HEK293 (cell line): ENCODE results near the gene IL1RL2.

Experiments used
- CTCF ChIA-PET: fragments of 350-600 bp; formaldehyde crosslinking; extraction: SDS; loops from one replicate; lab custom pipeline; 2021; ENCODE audit warnings: antibody characterized with exemption; lab: Yijun Ruan, JAX
- POLR2A ChIA-PET: fragments of 300-600 bp; formaldehyde crosslinking; extraction: SDS; loops from one replicate; lab custom pipeline; 2020; ENCODE audit warnings: antibody characterized with exemption, inconsistent platforms; lab: Yijun Ruan, JAX
- H3K27ac ChIP-seq: fragments of 200-500 bp; sonication (Bioruptor generic); 2 replicates; pipeline ENCODE4 v1.5.1; 2014; ENCODE audit warnings: low read depth, low read length, control low read depth, inconsistent platforms; ENCODE audit errors: extremely low read depth
- H3K36me3 ChIP-seq, 2 experiments: fragments of 200-500 bp in 1 of 2; sonication (Bioruptor generic) in 1 of 2; 1 replicate in 1 of 2; 2 replicates in 1 of 2; pipeline ENCODE4 v1.5.1; 2014 to 2017; ENCODE audit warnings: inconsistent platforms in 2 of 2, low read length in 2 of 2; ENCODE audit not compliant: control insufficient read depth in 2 of 2, insufficient read depth in 1 of 2
- H3K4me1 ChIP-seq: fragments of 200-500 bp; sonication (Bioruptor generic); 2 replicates; pipeline ENCODE4 v1.5.1; 2014; ENCODE audit warnings: mild to moderate bottlenecking, low read length, inconsistent platforms; ENCODE audit not compliant: control insufficient read depth, insufficient read depth
- H3K4me3 ChIP-seq: 2 replicates; pipeline ENCODE4 v1.5.1; 2011; ENCODE audit warnings: low read depth, mild to moderate bottlenecking, control low read depth, low read length, moderate library complexity
- H3K9me3 ChIP-seq: fragments of 200-500 bp; sonication (Bioruptor generic); 2 replicates; pipeline ENCODE4 v1.5.1; 2014; ENCODE audit warnings: low read depth, low read length, inconsistent platforms; ENCODE audit not compliant: control insufficient read depth, insufficient read depth
- KLF7 ChIP-seq: fragments of 450-650 bp; formaldehyde crosslinking; IDR thresholded peaks from 2 replicates; pipeline ENCODE4 v1.5.1; 2016; ENCODE audit warnings: missing biosample characterization, missing genetic modification characterization, borderline replicate concordance
- OVOL3 ChIP-seq: fragments of 450-650 bp; formaldehyde crosslinking; IDR thresholded peaks from 2 replicates; pipeline ENCODE4 v1.5.1; 2016; ENCODE audit warnings: missing biosample characterization, missing genetic modification characterization
- SCRT2 ChIP-seq: fragments of 450-650 bp; formaldehyde crosslinking; IDR thresholded peaks from 2 replicates; pipeline ENCODE4 v1.5.1; 2016; ENCODE audit warnings: missing biosample characterization, missing genetic modification characterization
- SETDB1 ChIP-seq: IDR thresholded peaks from one replicate; pipeline ENCODE4 v1.6.1; 2017; ENCODE audit warnings: mild to moderate bottlenecking, low read length, moderate library complexity, mixed read lengths; ENCODE audit not compliant: insufficient read length
- ZNF114 ChIP-seq: fragments of 450-650 bp; formaldehyde crosslinking; IDR thresholded peaks from 2 replicates; pipeline ENCODE4 v1.5.0; 2017; ENCODE audit warnings: missing biosample characterization, missing genetic modification characterization
- ZNF157 ChIP-seq: fragments of 450-650 bp; formaldehyde crosslinking; IDR thresholded peaks from 2 replicates; pipeline ENCODE4 v1.5.1; 2016; ENCODE audit warnings: missing biosample characterization, missing genetic modification characterization
- ZNF175 ChIP-seq: fragments of 450-650 bp; formaldehyde crosslinking; IDR thresholded peaks from 2 replicates; pipeline ENCODE4 v1.5.1; 2016; ENCODE audit warnings: missing biosample characterization, missing genetic modification characterization
- ZNF211 ChIP-seq: fragments of 450-650 bp; formaldehyde crosslinking; IDR thresholded peaks from 2 replicates; pipeline ENCODE4 v1.5.1; 2016; ENCODE audit warnings: low read depth, missing biosample characterization, missing genetic modification characterization
- ZNF223 ChIP-seq: fragments of 450-650 bp; formaldehyde crosslinking; IDR thresholded peaks from 2 replicates; pipeline ENCODE4 v1.5.1; 2016; ENCODE audit warnings: missing biosample characterization, missing genetic modification characterization
- ZNF24 ChIP-seq: fragments of 450-650 bp; formaldehyde crosslinking; IDR thresholded peaks from 2 replicates; pipeline ENCODE4 v1.5.1; 2016; ENCODE audit warnings: missing biosample characterization, missing genetic modification characterization
- ZNF266 ChIP-seq: fragments of 450-650 bp; formaldehyde crosslinking; IDR thresholded peaks from 2 replicates; pipeline ENCODE4 v1.5.1; 2016; ENCODE audit warnings: missing biosample characterization, missing genetic modification characterization, low read depth
- ZNF366 ChIP-seq: fragments of 450-650 bp; formaldehyde crosslinking; conservative IDR thresholded peaks from 2 replicates; pipeline ENCODE4 v1.5.1; 2016; ENCODE audit warnings: missing biosample characterization, missing genetic modification characterization
- ZNF623 ChIP-seq: fragments of 450-650 bp; formaldehyde crosslinking; IDR thresholded peaks from 2 replicates; pipeline ENCODE4 v1.5.1; 2016; ENCODE audit warnings: missing biosample characterization, missing genetic modification characterization
- ZNF654 ChIP-seq: fragments of 450-650 bp; formaldehyde crosslinking; IDR thresholded peaks from 2 replicates; pipeline ENCODE4 v1.5.1; 2016; ENCODE audit warnings: low read depth, missing biosample characterization, missing genetic modification characterization
- TF ChIP-seq, protein P1 (sequence below): fragments of 450-650 bp; formaldehyde crosslinking; IDR thresholded peaks from 2 replicates; pipeline ENCODE4; 2016; ENCODE audit warnings: missing biosample characterization, missing genetic modification characterization
- TF ChIP-seq, protein P2 (sequence below): fragments of 450-650 bp; formaldehyde crosslinking; IDR thresholded peaks from 2 replicates; pipeline ENCODE4 v1.5.1; 2017; ENCODE audit warnings: missing biosample characterization, missing genetic modification characterization
- TF ChIP-seq, protein P3 (sequence below): fragments of 450-650 bp; formaldehyde crosslinking; IDR thresholded peaks from 2 replicates; pipeline ENCODE4 v1.5.1; 2017; ENCODE audit warnings: missing biosample characterization, missing genetic modification characterization
- TF ChIP-seq, protein P4 (sequence below): fragments of 450-650 bp; formaldehyde crosslinking; IDR thresholded peaks from 2 replicates; pipeline ENCODE4 v1.5.1; 2016; ENCODE audit warnings: missing biosample characterization, missing genetic modification characterization

The IL1RL2 gene

DNA sequence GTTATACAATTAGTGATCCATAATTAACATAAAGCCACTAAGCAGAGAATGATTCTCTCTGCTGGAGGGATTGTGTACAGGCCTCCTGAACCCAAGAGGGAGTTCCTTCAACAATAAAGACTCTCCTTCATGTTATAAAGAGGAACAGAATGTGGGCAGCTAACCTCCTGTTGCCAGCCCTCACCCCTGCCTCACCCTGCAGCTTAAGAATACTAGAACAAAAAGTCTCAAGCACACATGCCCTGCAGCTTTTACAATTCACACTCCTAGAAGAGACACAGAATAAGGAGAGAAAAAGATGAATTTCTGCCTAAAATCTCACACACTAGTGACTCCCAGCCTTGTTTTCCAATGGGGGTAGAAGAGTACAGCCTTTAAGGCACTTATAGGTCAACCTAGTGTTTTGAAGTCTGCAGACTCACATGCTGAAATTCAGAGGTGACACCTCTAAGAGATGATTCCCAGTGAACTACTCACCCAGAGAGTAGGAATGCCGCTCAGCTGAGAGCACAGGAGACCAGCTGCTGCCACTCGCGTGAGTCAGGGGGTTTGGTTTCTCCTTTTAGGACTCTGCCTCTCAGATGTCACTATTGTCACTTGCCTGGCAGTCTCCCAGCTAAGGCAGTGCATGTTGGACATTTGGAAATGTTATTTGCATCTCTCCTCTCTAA, 92.0 kb downstream of the IL1RL2 start:
- H3K9me3 ChIP-seq: no peaks in the 10 kb centered on the region
- no peaks in the 10 kb centered on the region for H3K4me1 ChIP-seq
- H3K4me3 ChIP-seq: no peak overlapping the region
- TF ChIP-seq ZNF623 (tag by site-specific recombination): no peak
- TF ChIP-seq, protein P1, sequence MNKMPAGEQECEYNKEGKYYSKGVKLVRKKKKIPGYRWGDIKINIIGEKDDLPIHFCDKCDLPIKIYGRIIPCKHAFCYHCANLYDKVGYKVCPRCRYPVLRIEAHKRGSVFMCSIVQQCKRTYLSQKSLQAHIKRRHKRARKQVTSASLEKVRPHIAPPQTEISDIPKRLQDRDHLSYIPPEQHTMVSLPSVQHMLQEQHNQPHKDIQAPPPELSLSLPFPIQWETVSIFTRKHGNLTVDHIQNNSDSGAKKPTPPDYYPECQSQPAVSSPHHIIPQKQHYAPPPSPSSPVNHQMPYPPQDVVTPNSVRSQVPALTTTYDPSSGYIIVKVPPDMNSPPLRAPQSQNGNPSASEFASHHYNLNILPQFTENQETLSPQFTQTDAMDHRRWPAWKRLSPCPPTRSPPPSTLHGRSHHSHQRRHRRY (tag by site-specific recombination): no peak
- no peak for TF ChIP-seq ZNF366
- TF ChIP-seq ZNF24 (tag by site-specific recombination): no peak
- TF ChIP-seq ZNF157 (tag by site-specific recombination): no peak
- TF ChIP-seq ZNF211 (tag by site-specific recombination): no peak
- no peak for TF ChIP-seq ZNF266 (tag by site-specific recombination)
- TF ChIP-seq, protein P2, sequence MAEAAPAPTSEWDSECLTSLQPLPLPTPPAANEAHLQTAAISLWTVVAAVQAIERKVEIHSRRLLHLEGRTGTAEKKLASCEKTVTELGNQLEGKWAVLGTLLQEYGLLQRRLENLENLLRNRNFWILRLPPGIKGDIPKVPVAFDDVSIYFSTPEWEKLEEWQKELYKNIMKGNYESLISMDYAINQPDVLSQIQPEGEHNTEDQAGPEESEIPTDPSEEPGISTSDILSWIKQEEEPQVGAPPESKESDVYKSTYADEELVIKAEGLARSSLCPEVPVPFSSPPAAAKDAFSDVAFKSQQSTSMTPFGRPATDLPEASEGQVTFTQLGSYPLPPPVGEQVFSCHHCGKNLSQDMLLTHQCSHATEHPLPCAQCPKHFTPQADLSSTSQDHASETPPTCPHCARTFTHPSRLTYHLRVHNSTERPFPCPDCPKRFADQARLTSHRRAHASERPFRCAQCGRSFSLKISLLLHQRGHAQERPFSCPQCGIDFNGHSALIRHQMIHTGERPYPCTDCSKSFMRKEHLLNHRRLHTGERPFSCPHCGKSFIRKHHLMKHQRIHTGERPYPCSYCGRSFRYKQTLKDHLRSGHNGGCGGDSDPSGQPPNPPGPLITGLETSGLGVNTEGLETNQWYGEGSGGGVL (tag by site-specific recombination): no peak
- TF ChIP-seq, protein P3, sequence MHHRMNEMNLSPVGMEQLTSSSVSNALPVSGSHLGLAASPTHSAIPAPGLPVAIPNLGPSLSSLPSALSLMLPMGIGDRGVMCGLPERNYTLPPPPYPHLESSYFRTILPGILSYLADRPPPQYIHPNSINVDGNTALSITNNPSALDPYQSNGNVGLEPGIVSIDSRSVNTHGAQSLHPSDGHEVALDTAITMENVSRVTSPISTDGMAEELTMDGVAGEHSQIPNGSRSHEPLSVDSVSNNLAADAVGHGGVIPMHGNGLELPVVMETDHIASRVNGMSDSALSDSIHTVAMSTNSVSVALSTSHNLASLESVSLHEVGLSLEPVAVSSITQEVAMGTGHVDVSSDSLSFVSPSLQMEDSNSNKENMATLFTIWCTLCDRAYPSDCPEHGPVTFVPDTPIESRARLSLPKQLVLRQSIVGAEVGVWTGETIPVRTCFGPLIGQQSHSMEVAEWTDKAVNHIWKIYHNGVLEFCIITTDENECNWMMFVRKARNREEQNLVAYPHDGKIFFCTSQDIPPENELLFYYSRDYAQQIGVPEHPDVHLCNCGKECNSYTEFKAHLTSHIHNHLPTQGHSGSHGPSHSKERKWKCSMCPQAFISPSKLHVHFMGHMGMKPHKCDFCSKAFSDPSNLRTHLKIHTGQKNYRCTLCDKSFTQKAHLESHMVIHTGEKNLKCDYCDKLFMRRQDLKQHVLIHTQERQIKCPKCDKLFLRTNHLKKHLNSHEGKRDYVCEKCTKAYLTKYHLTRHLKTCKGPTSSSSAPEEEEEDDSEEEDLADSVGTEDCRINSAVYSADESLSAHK (tag by site-specific recombination): no peak
- TF ChIP-seq ZNF223 (tag by site-specific recombination): no peak
- TF ChIP-seq ZNF114: no peak
- ChIA-PET CTCF (no interaction called here), POLR2A (no interaction called here)
- H3K36me3 ChIP-seq: no peaks in the 10 kb centered on the region
- no peak overlapping the region for H3K27ac ChIP-seq

DNA sequence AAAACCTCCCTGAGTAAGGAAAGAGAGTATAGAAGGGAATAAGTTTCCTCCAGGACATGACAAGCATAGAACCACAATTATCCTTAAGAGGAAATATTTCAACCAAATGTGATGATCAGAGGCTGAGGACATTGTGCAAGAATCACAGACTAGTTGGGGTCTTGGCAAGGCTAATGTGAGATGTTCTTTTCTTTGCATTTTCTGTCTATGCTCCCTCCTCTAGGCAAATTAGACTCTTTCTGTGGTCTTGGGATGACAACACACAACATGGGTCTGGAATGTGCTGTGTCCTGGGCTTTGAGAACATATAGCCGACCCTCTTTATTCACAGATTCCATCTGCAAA, 92.5 kb downstream of the IL1RL2 start:
- Histone ChIP-seq H3K36me3 (no peaks in the 10 kb centered on the region), H3K9me3 (no peaks in the 10 kb centered on the region), H3K4me1 (no peaks in the 10 kb centered on the region), H3K4me3 (no peak overlapping the region), H3K27ac (no peak overlapping the region)
- CTCF ChIA-PET: interaction anchor here (1.0 kb wide), 1 partner anchor 258 kb away, joined by 3 read pairs; no protein-coding TSS in a partner anchor
- TF ChIP-seq ZNF654 (tag by site-specific recombination) (no peak), OVOL3 (tag by site-specific recombination) (no peak), SCRT2 (tag by site-specific recombination) (no peak), ZNF175 (tag by site-specific recombination) (no peak), SETDB1 (no peak), KLF7 (tag by site-specific recombination) (no peak)
- TF ChIP-seq, protein P4, sequence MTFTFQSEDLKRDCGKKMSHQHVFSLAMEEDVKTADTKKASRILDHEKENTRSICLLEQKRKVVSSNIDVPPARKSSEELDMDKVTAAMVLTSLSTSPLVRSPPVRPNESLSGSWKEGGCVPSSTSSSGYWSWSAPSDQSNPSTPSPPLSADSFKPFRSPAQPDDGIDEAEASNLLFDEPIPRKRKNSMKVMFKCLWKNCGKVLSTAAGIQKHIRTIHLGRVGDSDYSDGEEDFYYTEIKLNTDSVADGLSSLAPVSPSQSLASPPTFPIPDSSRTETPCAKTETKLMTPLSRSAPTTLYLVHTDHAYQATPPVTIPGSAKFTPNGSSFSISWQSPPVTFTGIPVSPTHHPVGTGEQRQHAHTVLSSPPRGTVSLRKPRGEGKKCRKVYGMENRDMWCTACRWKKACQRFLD: no peak
- POLR2A ChIA-PET: no interaction called here
